Measurements from ENCODE around the gene CCN5.
"Not testable (repeated sequence)": the region's sequence is repeated elsewhere in the genome, so short reads cannot be mapped to it uniquely, and the experiment has no call there.

The CCN5 gene, protein sequence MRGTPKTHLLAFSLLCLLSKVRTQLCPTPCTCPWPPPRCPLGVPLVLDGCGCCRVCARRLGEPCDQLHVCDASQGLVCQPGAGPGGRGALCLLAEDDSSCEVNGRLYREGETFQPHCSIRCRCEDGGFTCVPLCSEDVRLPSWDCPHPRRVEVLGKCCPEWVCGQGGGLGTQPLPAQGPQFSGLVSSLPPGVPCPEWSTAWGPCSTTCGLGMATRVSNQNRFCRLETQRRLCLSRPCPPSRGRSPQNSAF

DNA sequence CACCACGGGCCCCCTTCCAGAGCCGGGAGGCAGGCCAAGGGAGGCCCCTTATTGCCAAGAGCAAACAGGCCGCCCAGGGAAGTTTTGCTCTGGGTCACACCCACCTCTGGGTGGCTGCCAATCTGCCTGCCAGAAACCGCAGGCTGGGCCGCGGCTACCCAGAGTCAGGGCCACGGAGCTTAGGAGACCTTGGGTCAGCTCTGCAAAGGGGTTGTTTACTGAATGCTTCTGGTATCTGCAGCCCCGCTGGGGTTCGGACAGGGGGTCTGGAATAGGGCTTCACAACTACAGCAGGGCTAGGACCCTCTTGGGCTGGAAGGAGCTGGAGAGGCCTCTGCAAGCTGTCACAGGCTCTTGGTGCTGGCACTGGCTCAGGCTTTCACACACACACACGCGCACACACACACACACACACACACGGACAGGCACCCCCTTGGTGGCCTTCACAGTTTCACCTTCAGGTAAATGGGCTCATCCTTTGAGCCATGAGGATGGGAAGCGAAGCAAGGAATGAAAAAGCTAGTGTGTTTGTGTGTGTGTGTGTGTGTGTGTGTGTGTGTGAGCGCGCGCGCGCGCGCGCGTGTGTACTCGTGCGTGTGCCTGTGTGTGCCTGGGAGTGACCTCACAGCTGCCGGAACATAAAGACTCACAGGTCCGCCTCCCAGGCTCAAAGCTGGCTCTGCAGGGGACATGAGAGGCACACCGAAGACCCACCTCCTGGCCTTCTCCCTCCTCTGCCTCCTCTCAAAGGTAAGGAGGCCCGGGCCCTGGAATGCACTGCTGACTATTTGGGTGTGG lies at the start of gene CCN5:
Gene CCN5, plus strand, starts transcription at position 669 of the 798 bp plus-strand sequence. Its CDS starts 22 bp downstream, at position 691.
- no peak for DNase-seq

DNA sequence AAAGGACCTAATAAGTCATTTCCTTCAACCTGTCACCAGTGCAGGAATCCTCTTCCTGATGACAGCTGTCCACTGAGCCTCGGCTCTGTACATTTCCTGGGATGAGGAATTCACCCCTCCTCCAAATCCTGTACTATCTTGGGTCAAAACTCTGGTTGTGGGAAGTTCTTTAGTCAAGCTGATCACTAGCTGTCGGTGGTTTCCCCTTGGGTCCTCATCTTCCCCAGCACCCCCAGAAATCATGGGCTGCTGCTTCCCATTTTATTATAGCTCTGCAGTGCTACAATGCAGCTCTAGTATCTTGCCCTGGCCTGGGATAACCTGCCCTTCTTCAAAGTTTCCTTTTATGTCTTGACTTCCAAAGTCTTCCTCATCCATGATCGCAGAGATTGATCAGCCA lies 49.1 kb upstream of the CCN5 start:
- no peak for DNase-seq

DNA sequence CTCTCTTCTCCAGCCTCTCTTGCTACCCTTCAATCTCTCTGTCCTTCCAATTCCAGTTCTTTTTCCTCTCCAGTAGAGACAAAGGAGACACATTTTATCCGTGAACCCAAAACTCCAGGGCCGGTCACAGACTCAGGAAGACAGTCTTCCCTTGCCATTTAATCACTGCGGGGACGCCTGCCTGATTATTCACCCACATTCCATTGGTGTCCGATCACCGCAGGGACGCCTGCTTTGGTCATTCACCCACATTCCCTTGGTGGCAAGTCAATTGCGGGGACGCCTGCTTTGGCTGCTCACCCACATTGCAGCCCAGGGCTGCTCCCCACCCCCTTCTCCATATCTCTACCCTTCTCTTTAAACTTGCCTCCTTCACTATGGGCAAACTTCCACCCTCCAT lies 44.3 kb upstream of the CCN5 start:
- DNase-seq = not testable (repeated sequence)

DNA sequence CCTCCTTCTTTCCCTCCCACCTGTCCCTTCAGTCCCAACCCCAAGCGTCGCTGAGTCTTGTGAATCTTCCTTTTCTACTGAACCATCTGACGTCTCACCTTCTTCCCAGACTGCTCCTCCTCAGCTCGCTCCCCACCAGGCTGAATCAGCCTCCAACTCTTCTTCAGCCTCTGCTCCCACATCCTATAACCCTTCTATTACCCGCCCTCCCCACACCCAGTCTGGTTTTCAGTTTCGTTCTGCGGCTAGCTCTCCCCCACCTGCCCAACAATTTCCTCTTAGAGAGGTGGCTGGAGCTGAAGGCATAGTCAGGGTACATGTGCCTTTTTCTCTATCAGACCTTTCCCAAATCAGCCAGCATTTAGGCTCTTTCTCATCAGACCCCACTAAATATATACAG lies 43.6 kb upstream of the CCN5 start:
- DNase-seq = peak in 2 of 4 experiments; percentile 28 to 43

DNA sequence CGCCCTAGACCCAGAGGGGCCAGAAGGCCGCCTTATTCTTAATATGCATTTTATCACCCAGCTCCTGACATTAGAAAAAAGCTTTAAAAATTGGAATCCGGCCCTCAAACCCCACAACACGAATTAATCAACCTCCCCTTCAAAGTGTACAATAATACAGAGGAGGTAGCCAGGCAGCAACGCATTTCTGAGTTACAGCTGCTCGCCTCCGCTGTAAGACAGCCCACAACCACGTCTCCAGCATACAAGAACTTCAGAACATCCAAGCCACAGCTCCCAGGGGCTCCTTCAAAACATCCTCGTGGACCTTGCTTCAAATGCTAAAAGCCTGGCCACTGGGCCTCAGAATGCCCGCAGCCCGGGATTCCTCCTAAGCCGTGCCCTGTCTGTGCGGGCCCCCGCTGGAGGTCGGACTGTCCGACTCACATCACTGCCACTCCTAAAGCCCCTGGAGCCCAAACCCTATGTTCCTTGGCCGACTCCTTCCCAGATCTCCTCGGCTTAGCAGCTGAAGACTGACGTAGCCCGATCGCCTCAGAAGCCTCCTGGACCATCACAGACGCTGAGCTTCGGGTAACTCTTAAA lies 42.8 kb upstream of the CCN5 start:
- DNase-seq = not testable (repeated sequence)

DNA sequence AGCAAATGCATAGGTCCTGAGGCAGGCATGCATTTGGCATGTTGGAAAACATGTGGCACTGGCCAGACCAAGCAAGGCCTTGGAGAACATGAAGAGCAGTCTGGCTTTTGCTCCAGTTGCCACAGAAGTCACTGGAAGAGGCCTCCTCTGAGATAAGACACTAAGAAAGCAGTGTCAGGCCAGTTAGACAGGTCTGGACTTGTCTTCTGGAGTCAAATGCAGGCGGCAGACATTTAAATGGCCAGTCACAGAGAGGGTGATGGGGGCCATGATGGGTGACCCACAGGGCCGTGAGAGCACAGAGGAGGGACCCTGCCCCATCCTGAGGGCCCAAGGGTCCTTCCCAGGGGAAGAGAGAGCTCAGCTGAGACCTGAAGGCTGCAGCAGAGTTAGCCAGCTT lies 36.9 kb upstream of the CCN5 start:
- DNase-seq = no peak

DNA sequence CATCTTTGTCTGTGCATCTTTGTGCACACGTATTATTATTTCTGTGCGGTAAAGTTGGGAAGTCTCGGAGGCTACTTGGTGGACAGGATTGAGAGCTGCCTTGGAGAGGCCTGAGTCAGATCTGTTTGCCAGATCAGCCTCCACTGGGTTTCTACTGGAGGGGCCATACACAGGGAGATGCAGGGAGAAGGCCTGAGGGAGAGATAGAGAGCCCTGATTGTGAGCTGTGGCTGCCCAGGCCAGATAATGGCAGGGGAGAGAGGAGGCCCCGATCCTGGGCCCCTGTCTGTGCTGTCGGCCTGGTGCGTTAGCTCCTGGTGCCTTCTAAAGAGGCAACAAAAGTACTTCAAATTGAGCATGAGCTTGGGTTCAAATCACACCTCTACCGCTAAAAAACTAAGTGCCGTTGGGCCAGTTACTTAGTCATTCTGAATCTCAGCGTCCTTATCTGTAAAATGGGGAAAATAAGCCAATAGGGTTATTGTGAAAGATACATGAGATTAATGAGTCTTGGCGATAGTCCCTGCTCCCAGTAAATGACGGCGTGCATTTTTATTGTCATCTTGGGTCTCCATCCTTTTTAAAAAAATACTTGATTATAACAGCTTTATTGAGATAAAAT lies 36.1 kb upstream of the CCN5 start:
- DNase-seq = no peak

DNA sequence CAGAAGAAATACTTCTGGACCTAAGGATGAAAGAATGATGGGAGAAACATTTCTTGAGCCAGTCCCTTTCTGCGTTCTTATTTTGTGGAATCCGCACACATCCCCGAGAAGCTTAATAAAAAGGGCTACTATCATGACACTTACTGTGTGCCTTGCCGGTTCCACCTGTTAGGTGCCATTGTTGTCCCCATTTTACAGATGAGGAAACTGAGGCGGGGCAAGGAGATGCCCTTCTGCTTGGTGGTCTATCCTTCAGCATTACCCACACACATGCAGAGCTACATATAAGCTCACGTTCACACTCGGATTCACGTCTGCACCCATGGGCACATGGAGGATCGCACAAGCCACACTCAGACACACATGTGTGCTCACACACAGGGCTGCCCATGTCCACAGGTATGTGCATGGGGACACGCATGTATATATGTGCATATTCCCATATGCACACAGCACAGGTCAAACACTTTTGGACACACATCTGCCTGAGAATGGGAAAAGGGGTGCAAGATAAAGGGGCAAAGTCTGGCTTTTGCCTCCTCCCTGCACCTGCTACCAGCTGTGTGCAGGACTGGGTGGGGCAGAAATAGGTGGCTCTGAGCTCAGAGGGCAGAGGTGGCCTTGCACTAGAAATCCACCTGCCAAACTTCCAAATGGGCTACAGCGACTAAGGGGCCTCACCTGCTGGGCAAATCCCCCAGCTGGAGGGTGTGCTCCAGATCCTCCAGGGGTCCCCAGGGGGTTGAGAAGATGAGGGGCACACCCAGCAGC lies 33.2 kb upstream of the CCN5 start:
- DNase-seq = no peak

DNA sequence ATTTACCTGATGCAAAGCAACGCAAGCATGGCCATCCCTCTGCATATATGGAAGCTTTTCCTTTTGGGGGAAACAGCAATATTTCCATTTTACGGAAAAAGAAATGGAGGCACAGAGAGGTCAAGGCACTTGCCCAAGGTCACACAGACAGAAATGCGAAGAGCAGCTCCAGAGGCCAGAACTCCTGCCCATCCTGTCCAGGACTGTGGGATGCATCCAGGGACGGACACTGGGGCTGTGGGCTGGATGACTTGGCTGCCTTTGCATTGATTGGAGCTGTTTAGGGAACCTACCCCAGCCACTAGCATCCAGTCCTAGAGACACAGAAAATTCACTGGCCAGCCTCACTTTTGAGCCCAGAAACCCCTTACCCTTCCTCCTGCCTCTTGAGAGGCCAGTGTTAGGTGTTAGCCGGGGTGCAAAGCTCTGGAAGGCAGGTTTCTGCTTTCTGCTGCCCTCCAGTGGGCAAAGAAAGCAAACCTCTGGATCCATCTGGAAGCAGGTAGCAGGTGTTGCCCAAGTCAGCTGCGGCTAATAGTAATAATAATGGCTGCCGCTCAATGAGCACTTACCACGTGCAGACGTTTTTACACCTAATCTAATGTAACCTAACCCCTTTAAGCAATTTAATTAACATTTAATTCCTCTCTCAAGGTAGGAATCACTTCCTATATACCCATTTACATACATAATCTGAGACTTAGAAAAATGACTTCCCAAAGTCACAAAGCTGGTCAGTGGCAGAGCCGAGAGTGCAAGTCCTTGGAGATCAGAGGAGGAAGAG lies 31.7 kb upstream of the CCN5 start:
- DNase-seq = peak in 1 of 4 experiments; percentile 43

DNA sequence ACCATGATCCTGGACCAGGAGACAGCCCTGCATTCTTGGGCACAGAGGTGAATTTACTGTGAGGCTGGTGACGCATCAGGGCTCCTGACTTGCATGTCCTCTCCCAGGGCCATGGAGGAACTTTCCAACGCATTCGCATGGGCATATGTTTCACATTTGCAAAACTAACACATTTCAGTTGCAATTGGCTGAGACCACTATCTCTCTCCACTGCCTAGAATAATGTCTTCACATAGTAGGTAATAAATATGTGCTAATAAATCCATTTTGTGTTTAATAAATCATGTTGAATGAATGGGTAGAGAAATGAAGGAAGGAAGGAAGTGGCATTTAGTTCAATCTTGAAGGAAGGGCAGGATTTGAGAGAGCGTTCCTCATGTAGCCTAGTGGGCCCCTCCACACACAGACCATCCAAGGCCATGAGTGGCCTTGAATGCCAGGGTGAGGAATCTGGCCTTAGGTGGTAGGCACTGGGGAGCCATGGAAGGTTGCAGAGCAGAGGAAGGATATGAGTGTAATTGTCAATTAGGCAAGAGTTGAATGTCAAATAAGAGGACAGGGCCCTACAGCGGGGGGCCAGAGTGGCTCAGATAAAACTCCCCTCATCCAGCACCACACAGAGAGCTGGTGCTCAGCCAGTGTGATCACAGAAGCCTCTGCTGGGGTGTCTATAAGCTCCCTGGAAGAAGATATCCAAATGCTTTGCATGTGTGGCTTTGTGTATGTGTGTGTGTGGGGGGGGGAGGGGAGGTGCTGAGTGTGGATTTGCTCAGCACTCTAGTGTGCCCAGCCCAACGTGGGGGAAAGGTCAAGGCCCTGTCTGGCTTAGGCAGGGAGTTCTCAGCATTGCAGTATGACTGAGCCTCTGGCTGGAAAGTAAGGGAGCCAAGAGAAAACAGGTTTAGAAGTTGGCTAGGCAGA lies 30.9 kb upstream of the CCN5 start:
- DNase-seq = no peak

DNA sequence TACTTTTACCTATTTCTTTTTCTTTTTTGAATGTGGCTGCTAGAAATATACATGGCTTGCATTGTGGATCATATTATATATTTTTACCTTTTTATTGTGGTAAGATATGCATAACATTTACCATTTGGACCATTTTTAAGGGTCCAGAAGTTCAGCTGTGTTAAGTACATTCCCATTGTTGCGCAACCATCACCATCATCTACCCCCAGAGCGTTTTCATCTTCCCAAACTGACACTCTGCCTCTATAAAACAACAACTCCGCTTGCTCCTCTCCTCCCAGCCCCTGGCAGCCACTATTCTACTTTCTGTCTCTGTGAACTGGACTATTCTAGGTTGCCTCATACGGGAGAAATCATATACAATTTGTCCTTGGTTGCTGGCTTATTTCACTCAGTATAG lies 28.2 kb upstream of the CCN5 start:
- DNase-seq = no peak

DNA sequence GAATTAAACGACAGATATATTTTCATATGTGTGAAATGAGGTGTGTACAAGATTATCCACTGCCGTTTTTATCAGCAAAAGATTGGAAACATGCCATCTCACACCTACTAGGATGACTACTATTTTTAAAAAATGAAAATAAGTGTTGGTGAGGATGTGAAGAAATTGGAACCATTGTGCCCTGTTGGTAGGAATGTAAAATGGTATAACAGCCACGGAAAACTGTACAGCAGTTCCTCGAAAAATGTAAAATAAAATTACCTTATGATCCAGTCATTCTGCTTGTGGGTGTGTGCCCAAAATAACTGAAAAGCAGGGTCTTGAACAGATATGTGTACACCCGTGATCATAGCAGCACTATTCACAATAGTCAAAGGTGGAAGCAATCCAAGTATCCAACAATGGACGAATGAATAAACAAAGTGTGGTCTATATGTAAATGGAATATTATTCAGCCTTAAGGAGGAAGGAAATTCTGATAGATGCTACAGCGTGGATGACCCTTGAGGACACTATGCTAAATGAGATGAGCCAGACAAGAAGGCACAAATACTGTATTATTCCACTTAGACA lies 27.0 kb upstream of the CCN5 start:
- DNase-seq = no peak

DNA sequence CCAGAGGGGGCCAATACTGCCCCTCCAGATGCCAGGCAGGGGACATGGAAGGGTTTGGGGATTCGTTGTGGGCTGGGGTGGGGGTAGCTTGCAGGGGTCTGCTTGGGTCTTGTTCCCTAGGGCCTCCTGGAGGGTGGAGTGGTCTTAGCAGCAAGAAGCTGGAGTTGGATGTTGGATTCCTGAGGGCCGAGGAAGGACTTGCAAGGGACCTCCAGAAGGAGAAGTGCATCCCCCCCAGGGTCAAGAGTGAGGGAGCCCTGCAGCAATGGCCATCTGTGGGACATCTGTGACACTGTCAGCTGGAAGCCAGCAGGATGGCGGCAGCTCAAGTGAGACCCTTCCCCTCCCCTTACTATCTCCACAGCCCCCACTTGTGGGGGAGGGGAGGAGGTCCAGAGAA lies 25.4 kb upstream of the CCN5 start:
- no peak for DNase-seq

DNA sequence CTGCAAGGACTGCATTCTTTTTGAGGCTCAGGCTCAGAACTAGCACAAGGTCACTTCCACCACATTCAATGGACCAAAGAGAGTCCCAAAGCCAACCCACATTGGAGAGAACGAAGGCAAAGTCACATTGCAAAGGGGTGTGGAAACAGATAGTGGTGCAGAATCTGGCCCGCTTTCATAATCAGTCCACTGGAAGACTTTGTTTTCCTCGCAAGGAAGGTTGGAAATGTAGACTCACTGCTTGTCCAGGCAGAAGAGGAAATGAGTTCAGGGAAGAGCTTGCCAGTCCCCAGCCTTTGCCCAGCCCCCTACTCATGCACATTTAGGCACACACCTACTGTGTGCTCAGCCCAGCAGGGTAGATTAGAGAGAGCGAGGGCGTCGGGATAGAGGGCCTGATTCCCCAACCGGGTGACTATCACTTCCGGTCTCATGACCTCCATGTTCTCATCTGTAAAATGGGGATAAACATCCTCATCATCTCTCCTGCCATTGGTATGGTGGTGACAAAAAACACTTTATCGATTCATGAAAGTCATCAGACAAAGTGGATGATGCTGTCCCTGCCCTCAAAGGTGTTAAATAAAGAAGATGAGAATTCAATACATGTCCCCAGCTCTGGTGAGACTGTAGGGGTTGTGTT lies 24.3 kb upstream of the CCN5 start:
- no peak for DNase-seq

DNA sequence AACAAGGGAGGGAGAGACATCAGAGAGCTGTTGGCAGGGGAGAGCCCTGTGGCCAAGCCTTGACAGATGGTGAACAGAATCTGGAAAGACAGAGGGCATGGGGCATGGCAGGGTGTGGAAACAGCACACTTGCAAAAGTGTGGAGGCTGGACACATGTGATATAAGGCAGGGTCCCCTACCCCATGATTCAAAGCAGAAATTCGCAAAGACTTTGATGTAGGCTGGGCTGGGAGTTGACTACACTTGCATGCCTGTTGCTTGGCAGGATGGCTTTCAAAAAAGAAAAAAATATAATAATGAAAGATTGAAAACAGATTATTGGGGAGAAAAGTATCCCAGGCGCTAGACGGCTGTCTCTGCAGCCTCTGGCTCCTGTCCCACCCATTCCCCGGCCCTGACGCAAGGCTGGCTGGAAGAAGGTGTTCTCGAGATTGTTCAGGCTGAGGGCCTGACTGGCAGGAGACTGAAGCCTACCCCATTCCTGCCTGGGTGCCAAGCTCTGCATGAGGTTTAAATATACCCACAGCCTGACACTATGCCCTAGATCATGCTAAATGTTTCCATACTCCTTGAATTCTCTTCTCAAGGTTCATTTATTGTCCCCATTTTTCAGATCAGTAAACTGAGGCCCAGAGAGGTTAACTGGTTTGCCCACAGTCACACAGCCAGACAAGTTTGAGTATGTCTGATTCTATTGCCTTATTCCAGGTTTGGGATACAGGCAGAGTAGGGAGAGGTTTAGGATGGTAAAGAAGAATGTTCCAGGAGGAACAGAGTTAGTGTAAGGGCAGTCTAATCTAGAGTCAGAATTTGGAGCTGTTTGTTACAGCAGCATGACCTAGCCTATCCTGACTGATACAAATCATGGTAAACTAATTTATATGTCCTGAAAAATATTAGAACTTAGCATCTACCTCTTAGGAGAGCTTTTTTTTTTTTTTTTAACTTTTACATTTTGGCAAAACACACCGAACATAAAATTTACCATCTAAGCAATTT lies 23.4 kb upstream of the CCN5 start:
- DNase-seq = no peak

DNA sequence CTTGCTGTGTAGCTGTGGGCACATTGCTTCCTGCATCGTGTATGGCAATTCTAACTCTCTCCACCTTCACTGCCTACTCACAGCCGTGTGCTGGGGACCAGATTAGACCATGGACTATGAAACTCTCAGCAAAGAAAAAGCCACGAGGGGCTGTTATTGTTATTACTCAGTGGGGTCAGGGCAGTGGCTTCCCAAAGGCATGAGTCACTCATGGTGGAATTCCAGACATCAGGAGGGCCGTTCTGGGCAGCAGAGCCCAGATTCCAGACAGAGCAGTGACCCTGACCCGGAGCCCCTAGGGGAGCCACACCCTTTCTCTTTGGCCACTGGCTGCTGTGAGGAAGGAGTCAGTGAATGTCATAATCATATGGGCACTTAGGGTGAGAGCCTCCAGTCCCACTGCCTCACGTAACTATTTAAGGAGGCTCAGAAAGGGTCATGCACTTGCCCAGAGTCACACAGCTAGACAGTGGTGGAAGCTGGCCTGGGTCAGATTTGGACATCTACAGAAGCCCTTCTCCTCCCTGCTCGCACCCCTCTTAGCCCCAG lies 22.2 kb upstream of the CCN5 start:
- DNase-seq = no peak

DNA sequence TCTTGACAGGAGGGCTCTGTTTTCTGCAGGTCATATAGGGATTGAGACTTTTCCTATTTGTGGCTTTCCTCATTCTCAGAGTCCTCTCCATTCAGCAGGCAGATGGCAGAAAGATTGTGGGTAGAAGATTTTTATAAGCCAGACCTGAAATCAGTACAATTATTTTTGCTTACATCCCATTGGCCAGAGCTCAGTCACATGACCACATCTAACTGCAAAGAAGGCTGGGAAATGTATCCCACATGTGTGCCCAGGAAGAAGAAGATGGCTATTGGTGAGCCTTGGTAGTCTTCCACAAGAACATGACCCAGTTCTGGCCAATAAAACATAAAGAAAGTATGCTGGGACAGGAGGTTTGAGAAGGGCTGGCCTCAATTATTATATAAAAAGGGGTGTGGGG lies 21.5 kb upstream of the CCN5 start:
- no peak for DNase-seq

DNA sequence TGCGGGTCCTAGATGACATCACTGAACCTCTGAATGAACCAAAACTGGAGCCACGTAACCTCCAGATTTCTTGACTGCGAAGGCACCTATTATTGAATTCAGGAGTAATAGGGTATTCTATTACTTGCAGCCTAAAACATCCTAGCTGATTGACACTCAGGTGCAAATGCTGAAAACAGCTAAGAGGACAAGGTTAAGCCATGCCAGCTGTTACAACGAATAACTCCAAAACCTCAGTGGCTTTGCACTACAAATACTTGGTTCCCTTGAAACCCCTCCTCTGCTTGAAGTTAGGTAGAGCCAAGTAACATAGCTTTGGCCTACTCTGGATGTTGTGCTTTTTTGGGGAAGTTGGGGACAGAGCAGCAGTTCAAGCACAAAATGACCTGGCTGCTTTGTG lies 21.0 kb upstream of the CCN5 start:
- DNase-seq = no peak
